Stimulated activated CD4-positive, alpha-beta T cell treated with anti-CD3 and anti-CD28 coated beads, Interleukin-12 subunit alpha, Interleukin-12 subunit beta, amount 100 ng/mL, for 48 hours (primary cell): ENCODE results near the gene BICDL2.

Source experiments
- DNase-seq, 3 donors: peaks; one replicate each; pipeline ENCODE4 v3.0.0-alpha.2; 2020; ENCODE audit warnings: low read depth in 2 of 3, low spot score in 1 of 3

BICDL2 gene

GRCh38 chr16:3026003-3026378 lies 10.8 kb downstream of the BICDL2 start:
- DNase-seq: no peak

GRCh38 chr16:3025032-3026002 lies 11.4 kb downstream of the BICDL2 start:
- DNase-seq: no peak

- DNase-seq: peak; percentile 94 to 95 (median 94)
These were observed 12.9 kb downstream of the BICDL2 start, which contains the start of the genes HCFC1R1 and THOC6 for GRCh38 chr16:3023669-3024478. TSS of gene HCFC1R1 (minus strand) at chr16:3023942. CDS start at chr16:3023941, 1 bp downstream. TSS of gene THOC6 (plus strand) at chr16:3024035. CDS start at chr16:3024327, 292 bp downstream.

GRCh38 chr16:3023415-3023668 lies 13.4 kb downstream of the BICDL2 start:
- no peak for DNase-seq

DNA sequence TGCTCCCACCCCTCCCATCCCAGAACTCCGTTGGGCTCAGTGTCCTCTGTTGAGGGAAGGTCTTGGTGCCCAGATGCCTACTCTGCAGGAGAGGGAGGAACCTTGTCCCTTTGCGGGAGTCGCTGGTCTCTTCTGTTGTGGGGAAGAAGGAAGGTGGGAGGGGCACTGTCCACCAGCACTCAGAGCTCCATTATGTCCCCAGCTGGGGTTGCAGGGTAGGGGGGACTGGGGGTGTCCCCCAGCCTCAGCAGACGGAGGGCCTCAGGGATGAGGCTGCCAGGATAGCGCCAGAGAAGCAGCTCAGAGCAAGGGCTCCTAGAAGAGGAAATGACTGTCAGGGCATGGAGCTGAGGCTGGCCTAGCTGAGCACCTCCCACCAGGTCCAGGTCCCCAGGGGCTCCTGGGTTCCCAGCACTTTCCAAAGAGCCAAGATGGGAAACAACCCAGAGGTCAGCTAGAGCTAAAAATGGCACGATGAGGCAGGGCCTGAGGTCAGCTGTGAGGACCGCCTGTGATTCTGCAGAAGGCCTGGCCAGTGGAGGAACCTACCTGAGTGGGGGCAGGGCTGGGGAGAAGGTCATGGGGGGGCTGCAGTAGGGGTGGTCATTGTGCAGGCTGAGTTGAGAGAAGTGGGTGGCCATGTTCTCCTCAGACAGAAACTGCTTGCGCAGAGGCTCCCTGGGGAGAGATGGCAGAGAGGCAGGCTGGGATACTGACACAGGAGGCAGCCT lies 13.9 kb downstream of the BICDL2 start:
- no peak for DNase-seq

GRCh38 chr16:3022208-3022683 lies 14.5 kb downstream of the BICDL2 start:
- DNase-seq: peak; percentile 84 to 88 (median 87)

GRCh38 chr16:3021449-3022207 lies 15.1 kb downstream of the BICDL2 start:
- DNase-seq: peak; percentile 78 to 86 (median 81)

GRCh38 chr16:3020604-3021448 lies 15.9 kb downstream of the BICDL2 start:
- no peak for DNase-seq

DNA sequence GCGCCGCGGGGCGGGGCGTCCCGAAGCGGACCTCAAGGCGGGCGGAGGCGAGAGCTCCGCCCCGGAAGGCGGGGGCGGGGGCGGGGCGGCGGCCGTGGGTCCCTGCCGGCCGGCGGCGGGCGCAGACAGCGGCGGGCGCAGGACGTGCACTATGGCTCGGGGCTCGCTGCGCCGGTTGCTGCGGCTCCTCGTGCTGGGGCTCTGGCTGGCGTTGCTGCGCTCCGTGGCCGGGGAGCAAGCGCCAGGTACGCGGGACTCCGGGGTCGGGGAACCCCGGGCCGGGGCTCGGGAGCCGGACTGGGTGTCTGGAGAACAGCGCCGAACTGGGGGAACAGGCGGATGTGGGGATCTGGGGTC lies 16.5 kb downstream of the BICDL2 start, which contains the start of gene TNFRSF12A:
Gene TNFRSF12A, plus strand, starts transcription at position 122 of the 357 bp plus-strand sequence. Its CDS starts 30 bp downstream, at position 152.
- DNase-seq: peak in 2 of 3 donors; percentile 39 to 62

DNA sequence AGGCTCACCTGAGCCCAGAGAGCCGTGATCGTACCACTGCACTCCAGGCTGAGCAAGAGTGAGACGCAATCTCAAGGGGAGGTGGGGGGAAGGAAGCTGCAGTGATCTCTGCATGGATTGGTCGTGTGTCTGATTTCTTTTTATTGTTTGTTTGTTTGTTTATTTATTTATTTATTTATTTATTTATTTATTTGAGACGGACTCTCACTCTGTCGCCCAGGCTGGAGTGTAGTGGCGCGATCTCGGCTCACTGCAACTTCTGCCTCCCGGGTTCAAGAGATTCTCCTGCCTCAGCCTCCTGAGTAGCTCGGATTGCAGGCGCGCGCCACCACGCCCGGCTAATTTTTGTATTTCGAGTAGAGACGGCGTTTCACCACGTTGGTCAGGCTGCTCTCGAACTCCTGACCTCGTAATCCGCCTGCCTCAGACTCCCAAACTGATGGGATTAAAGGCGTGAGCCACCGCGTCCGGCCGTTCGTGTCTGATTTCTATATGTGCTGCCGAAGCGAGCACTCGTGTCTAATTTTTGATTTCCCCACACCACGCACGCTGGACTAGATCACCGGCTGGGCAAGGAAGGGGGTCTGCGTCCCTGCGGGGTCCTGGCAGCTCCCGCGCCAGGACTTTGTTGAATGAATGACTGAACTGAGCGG lies 17.0 kb downstream of the BICDL2 start:
- DNase-seq: no peak

GRCh38 chr16:3017794-3018506 lies 18.8 kb downstream of the BICDL2 start, which contains the start of gene CLDN6:
TSS of gene CLDN6 (minus strand) at chr16:3018183. CDS start at chr16:3016021, 2,162 bp downstream.
- DNase-seq: no peak

DNA sequence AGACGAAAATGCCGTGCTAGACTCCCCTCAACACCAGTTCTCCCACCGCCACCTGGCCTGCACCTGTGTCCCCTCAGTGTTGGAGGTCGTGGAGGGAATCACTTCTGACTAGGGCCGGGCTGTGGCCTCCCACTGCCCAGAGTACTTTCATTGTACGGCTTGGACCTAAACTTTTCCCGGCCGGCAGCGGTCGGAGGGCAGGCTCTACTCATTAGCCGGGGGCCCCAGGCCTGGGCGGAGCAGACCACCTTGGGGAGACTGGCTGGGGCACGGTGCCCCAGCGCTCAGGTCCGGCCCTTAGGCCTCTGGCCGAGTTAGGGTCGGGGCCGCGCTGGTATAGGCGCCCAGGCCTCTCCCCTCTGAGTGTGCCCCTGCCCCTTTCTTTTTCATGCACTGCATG lies 19.4 kb downstream of the BICDL2 start:
- DNase-seq: no peak

DNA sequence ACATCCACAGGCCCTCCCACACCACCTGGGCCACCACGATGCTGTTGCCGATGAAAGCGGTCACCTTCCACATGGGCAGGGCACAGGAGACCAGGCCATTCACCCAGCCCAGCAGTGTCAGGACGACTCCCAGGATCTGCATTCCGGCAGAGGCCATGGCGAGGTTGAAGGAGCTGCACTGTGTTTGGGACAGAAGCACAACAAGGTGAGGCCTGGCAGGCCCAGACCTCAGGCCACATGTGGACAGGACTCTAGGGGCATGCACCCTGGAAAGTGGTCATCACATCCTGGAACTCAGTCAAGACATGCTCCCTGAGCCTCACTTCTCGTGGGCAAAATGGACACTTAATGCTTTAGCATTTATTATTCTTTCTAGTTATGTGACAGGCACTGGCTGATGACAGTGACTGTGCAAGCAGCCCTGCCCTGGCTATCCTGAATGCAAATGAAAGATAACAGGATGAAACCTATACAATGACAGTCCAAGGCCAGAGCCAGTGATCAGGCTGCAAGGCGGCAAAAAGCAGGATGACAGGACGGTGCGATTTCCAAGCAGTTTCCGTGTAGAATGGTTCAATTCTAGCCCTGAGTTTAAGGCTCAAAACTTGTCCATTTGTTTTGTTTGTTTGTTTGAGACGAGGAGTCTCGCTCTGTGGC lies 20.8 kb downstream of the BICDL2 start:
- no peak for DNase-seq

- no peak for DNase-seq
These were observed 21.8 kb downstream of the BICDL2 start for GRCh38 chr16:3014971-3015370.

DNA sequence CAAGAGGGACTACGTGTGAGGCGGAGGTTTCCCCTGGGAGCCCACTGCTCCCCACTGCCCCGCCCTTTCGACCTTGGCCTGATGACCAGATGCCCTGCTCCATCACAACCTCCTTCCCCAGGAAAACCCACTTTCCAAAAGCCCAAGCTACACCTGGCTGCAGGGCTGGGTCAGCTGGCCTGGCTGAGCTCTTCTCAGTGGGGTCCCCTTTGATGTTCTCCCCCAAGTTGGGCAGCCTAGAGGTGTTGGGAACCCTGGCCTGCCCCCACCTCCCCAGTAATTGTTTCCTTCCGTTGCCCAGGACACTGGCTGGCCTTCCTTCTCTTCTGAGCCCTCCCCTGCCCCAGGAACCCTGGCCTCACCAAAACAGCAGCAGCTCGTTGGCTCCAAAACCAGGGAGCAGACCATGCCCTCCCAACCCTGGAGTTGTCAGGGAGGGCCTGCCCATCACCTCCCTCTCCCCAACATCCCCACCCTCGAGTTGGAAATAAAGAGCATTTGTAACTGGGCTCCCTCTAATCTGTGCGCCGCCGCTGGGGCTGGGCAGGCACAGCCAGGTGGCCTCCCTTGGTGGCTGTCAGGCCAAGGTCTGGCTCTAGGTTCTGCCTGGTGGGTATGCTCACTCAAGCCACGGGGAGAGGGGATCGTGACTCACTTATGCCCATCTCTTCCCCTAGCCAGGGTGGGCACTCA lies 22.6 kb downstream of the BICDL2 start:
- no peak for DNase-seq

DNA sequence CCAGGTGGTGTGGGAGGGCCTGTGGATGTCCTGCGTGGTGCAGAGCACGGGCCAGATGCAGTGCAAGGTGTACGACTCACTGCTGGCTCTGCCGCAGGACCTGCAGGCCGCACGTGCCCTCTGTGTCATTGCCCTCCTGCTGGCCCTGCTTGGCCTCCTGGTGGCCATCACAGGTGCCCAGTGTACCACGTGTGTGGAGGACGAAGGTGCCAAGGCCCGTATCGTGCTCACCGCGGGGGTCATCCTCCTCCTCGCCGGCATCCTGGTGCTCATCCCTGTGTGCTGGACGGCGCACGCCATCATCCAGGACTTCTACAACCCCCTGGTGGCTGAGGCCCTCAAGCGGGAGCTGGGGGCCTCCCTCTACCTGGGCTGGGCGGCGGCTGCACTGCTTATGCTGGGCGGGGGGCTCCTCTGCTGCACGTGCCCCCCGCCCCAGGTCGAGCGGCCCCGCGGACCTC lies 23.2 kb downstream of the BICDL2 start:
- DNase-seq: no peak

DNA sequence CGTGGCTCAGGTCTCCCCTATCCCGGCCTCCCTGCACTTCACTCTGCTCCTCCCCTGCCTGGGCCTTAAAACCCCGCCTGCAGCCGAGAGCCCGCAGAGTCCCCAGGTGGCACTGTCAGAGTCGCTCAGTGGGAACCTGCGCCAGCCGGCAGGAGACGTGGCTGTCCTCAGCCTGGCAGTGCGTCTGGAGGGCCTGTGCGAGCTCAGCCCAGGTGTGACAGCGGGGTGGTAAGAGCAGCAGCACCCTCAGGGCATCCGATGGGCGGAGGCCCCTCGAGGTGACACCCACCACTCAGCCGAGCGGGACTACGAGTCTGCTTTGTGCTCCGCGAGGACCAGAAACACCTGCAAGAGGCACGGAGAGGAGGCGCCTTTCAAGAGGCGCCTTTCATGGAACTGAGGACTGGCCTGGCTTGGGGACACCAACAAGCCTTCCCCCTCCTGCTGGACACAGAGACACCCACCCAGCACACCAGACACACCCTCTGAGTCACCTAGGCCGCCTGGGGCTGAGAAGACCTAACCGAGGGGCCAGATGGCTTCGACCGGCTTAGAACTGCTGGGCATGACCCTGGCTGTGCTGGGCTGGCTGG lies 23.8 kb downstream of the BICDL2 start, which contains the start of gene CLDN9:
Gene CLDN9, plus strand, starts transcription at position 96 of the 593 bp plus-strand sequence. Its CDS starts 440 bp downstream, at position 536.
- no peak for DNase-seq
